ENCODE measurements around the gene COL23A1.
A peak's percentile ranks its signal among the peaks of the same experiment; 100 is the strongest.

COL23A1 gene

GRCh38 chr5:178249191-178249989 lies 340.8 kb downstream of the COL23A1 start:
- POLR2A ChIA-PET (ENCODE audit: low non-redundant PET): no interaction called here
- DNase-seq (ENCODE audit: low spot score): peak; percentile 58
- CTCF ChIA-PET: interaction anchor here (1.2 to 1.8 kb wide), 2 partner anchors 14 to 15 kb away, joined by 3 to 9 read pairs; no protein-coding TSS in a partner anchor
- TF ChIP-seq CTCF (conservative IDR thresholded peaks at IDR 0.05; ENCODE audit: low read depth): no peak
- H3K27ac ChIP-seq: no peak overlapping the region

GRCh38 chr5:178248750-178249149 lies 341.4 kb downstream of the COL23A1 start:
- no peak overlapping the region for H3K27ac ChIP-seq
- no peak for TF ChIP-seq CTCF (conservative IDR thresholded peaks at IDR 0.05; ENCODE audit: low read depth)
- CTCF ChIA-PET: interaction anchor here (1.8 kb wide), 1 partner anchor 14 kb away, joined by 9 read pairs; no protein-coding TSS in a partner anchor
- DNase-seq (ENCODE audit: low spot score): no peak
- POLR2A ChIA-PET (ENCODE audit: low non-redundant PET): no interaction called here

- no peak for DNase-seq (ENCODE audit: low spot score)
- POLR2A ChIA-PET (ENCODE audit: low non-redundant PET): no interaction called here
- TF ChIP-seq CTCF (conservative IDR thresholded peaks at IDR 0.05; ENCODE audit: low read depth): no peak
- CTCF ChIA-PET: interaction anchor here (0.6 to 1.8 kb wide), 2 partner anchors 13 to 102 kb away, joined by 3 to 9 read pairs; no protein-coding TSS in a partner anchor
- no peak overlapping the region for H3K27ac ChIP-seq
Observed at GRCh38 chr5:178247481-178248456, 342.4 kb downstream of the COL23A1 start.

GRCh38 chr5:178246624-178247279 lies 343.4 kb downstream of the COL23A1 start:
- H3K27ac ChIP-seq: no peak overlapping the region
- ChIA-PET POLR2A (ENCODE audit: low non-redundant PET) (no interaction called here), CTCF (interaction anchor here (0.6 kb wide), 1 partner anchor 278 kb away, joined by 4 read pairs; no protein-coding TSS in a partner anchor)
- TF ChIP-seq CTCF (conservative IDR thresholded peaks at IDR 0.05; ENCODE audit: low read depth): no peak
- DNase-seq (ENCODE audit: low spot score): no peak

GRCh38 chr5:178245389-178245788 lies 344.8 kb downstream of the COL23A1 start:
- DNase-seq (ENCODE audit: low spot score): no peak
- CTCF ChIA-PET: no interaction called here
- no peak overlapping the region for H3K27ac ChIP-seq
- TF ChIP-seq CTCF (conservative IDR thresholded peaks at IDR 0.05; ENCODE audit: low read depth): no peak
- POLR2A ChIA-PET (ENCODE audit: low non-redundant PET): no interaction called here

- H3K27ac ChIP-seq: no peak overlapping the region
- POLR2A ChIA-PET (ENCODE audit: low non-redundant PET): no interaction called here
- CTCF ChIA-PET: interaction anchor here (1.6 kb wide), 1 partner anchor 10 kb away, joined by 6 read pairs; no protein-coding TSS in a partner anchor
- no peak for DNase-seq (ENCODE audit: low spot score)
- TF ChIP-seq CTCF (conservative IDR thresholded peaks at IDR 0.05; ENCODE audit: low read depth): no peak
Observed at GRCh38 chr5:178244576-178244975, 345.6 kb downstream of the COL23A1 start.
